Activated T-helper 17 cell treated with anti-CD3 and anti-CD28 coated beads, Interleukin-2, amount 50 U/mL, for 72 hours (primary cell): ENCODE data around the gene TXNDC11. TPM values are rescaled to one million over a fixed set of nuclear protein-coding genes. Genes with fewer than 3 reads are reported as not detected.

Source experiments
- ATAC-seq: fragments of 150-1000 bp; cut with Tn5 transposase; replicated peaks from 2 replicates; pipeline ENCODE4 v1.10.0; 2021; ENCODE audit warnings: mild to moderate bottlenecking, moderate library complexity
- H3K27ac Mint-ChIP-seq: one replicate; pipeline ENCODE4 v1.8.0; 2022; ENCODE audit warnings: mixed read lengths
- H3K27me3 Mint-ChIP-seq: one replicate; pipeline ENCODE4 v1.8.0; 2022; ENCODE audit warnings: mixed read lengths
- H3K36me3 Mint-ChIP-seq: one replicate; pipeline ENCODE4 v1.8.0; 2022; ENCODE audit warnings: low read depth, mild to moderate bottlenecking, mixed read lengths
- H3K4me1 Mint-ChIP-seq: one replicate; pipeline ENCODE4 v1.8.0; 2022; ENCODE audit warnings: mixed read lengths
- H3K4me3 Mint-ChIP-seq: one replicate; pipeline ENCODE4 v1.8.0; 2022; ENCODE audit warnings: mild to moderate bottlenecking, mixed read lengths
- H3K9me3 Mint-ChIP-seq: one replicate; pipeline ENCODE4 v1.8.0; 2022; ENCODE audit warnings: mixed read lengths
- total RNA-seq, 2 donors: library from RNA; stranded (reverse); gene quantifications; one replicate each; pipeline ENCODE4 v1.2.3, GENCODE V29; 2022

The TXNDC11 gene
- total RNA-seq, 2 donors from 2014 or later: 33.8 to 38.6 TPM

GRCh38 chr16:11681976-11682654 lies 60.5 kb downstream of the TXNDC11 start:
- peak overlapping the region; percentile 55 for H3K4me3 Mint-ChIP-seq
- H3K27ac Mint-ChIP-seq: peak overlapping the region; percentile 53
- H3K27me3 Mint-ChIP-seq: no peaks in the 10 kb centered on the region
- H3K36me3 Mint-ChIP-seq: peaks cover 99% of the 10 kb centered on the region
- ATAC-seq: no peak
- no peaks in the 10 kb centered on the region for H3K9me3 Mint-ChIP-seq
- peaks cover 32% of the 10 kb centered on the region for H3K4me1 Mint-ChIP-seq

- Mint-ChIP-seq H3K4me1 (peaks cover 32% of the 10 kb centered on the region), H3K27ac (peak overlapping the region; percentile 45), H3K36me3 (peaks cover 96% of the 10 kb centered on the region), H3K9me3 (no peaks in the 10 kb centered on the region), H3K4me3 (peak overlapping the region; percentile 55), H3K27me3 (no peaks in the 10 kb centered on the region)
- peak; percentile 6 for ATAC-seq
These were observed 61.1 kb downstream of the TXNDC11 start for GRCh38 chr16:11681556-11681955.

- no peaks in the 10 kb centered on the region for H3K9me3 Mint-ChIP-seq
- H3K36me3 Mint-ChIP-seq: peaks cover 83% of the 10 kb centered on the region
- H3K27me3 Mint-ChIP-seq: no peaks in the 10 kb centered on the region
- peak overlapping the region; percentile 55 for H3K4me3 Mint-ChIP-seq
- peaks cover 32% of the 10 kb centered on the region for H3K4me1 Mint-ChIP-seq
- no peak for ATAC-seq
- H3K27ac Mint-ChIP-seq: peak overlapping the region; percentile 44
These were observed 62.4 kb downstream of the TXNDC11 start for GRCh38 chr16:11679941-11680911.

GRCh38 chr16:11679250-11679649 lies 63.4 kb downstream of the TXNDC11 start:
- peaks cover 73% of the 10 kb centered on the region for H3K36me3 Mint-ChIP-seq

GRCh38 chr16:11677959-11678881 lies 64.4 kb downstream of the TXNDC11 start:
- Mint-ChIP-seq H3K27me3 (no peaks in the 10 kb centered on the region), H3K9me3 (no peaks in the 10 kb centered on the region), H3K27ac (no peak overlapping the region), H3K4me1 (peaks cover 35% of the 10 kb centered on the region), H3K36me3 (peaks cover 63% of the 10 kb centered on the region), H3K4me3 (peak overlapping the region; percentile 7)
- peak; percentile 9 for ATAC-seq

More at GRCh38 chr16:11679250-11679649, 63.4 kb downstream of the TXNDC11 start:
- ATAC-seq: no peak
- no peak overlapping the region for H3K4me3 Mint-ChIP-seq
- no peaks in the 10 kb centered on the region for H3K27me3 Mint-ChIP-seq
- peaks cover 37% of the 10 kb centered on the region for H3K4me1 Mint-ChIP-seq
- H3K9me3 Mint-ChIP-seq: no peaks in the 10 kb centered on the region
- H3K27ac Mint-ChIP-seq: no peak overlapping the region

GRCh38 chr16:11677451-11677951 lies 65.2 kb downstream of the TXNDC11 start:
- H3K27me3 Mint-ChIP-seq: no peaks in the 10 kb centered on the region
- no peak for ATAC-seq
- peak overlapping the region; percentile 62 for H3K27ac Mint-ChIP-seq
- peaks cover 27% of the 10 kb centered on the region for H3K4me1 Mint-ChIP-seq
- peaks cover 56% of the 10 kb centered on the region for H3K36me3 Mint-ChIP-seq
- H3K9me3 Mint-ChIP-seq: no peaks in the 10 kb centered on the region
- H3K4me3 Mint-ChIP-seq: peak overlapping the region; percentile 7

- Mint-ChIP-seq H3K9me3 (no peaks in the 10 kb centered on the region), H3K27me3 (no peaks in the 10 kb centered on the region), H3K4me3 (no peak overlapping the region), H3K36me3 (peaks cover 50% of the 10 kb centered on the region), H3K27ac (no peak overlapping the region), H3K4me1 (peaks cover 30% of the 10 kb centered on the region)
- no peak for ATAC-seq
These were observed 65.9 kb downstream of the TXNDC11 start for GRCh38 chr16:11676799-11677198.

- peak overlapping the region; percentile 78 for H3K27ac Mint-ChIP-seq
- peak; percentile 81 for ATAC-seq
These were observed 66.8 kb downstream of the TXNDC11 start for GRCh38 chr16:11675561-11676511.

GRCh38 chr16:11674818-11675560 lies 67.7 kb downstream of the TXNDC11 start:
- Mint-ChIP-seq H3K27ac (peak overlapping the region; percentile 78), H3K4me1 (peaks cover 28% of the 10 kb centered on the region), H3K4me3 (no peak overlapping the region), H3K27me3 (no peaks in the 10 kb centered on the region), H3K36me3 (peaks cover 32% of the 10 kb centered on the region), H3K9me3 (no peaks in the 10 kb centered on the region)
- ATAC-seq: no peak

More at GRCh38 chr16:11675561-11676511, 66.8 kb downstream of the TXNDC11 start:
- Mint-ChIP-seq H3K4me1 (peaks cover 21% of the 10 kb centered on the region), H3K36me3 (peaks cover 40% of the 10 kb centered on the region), H3K4me3 (no peak overlapping the region), H3K27me3 (no peaks in the 10 kb centered on the region), H3K9me3 (no peaks in the 10 kb centered on the region)

GRCh38 chr16:11674001-11674817 lies 68.4 kb downstream of the TXNDC11 start:
- no peaks in the 10 kb centered on the region for H3K27me3 Mint-ChIP-seq
- no peaks in the 10 kb centered on the region for H3K9me3 Mint-ChIP-seq
- H3K27ac Mint-ChIP-seq: peak overlapping the region; percentile 78
- no peak for ATAC-seq
- H3K36me3 Mint-ChIP-seq: peaks cover 24% of the 10 kb centered on the region
- peaks cover 26% of the 10 kb centered on the region for H3K4me1 Mint-ChIP-seq
- no peak overlapping the region for H3K4me3 Mint-ChIP-seq

- Mint-ChIP-seq H3K4me3 (peak overlapping the region; percentile 42), H3K36me3 (peaks cover 15% of the 10 kb centered on the region), H3K4me1 (peaks cover 20% of the 10 kb centered on the region), H3K27me3 (no peaks in the 10 kb centered on the region), H3K9me3 (no peaks in the 10 kb centered on the region), H3K27ac (peak overlapping the region; percentile 71)
- no peak for ATAC-seq
These were observed 69.3 kb downstream of the TXNDC11 start for GRCh38 chr16:11673091-11674000.
